Neural crest cell (in vitro differentiated cells): ENCODE measurements around the gene ATP9A. TPM values are rescaled to one million over a fixed set of nuclear protein-coding genes. Genes with fewer than 3 reads are reported as not detected.

Experiments
- DNase-seq: peaks from one replicate; pipeline ENCODE4 v3.0.0; 2021; ENCODE audit warnings: low read depth, mixed read lengths, low spot score
- H3K27ac Mint-ChIP-seq: one replicate; pipeline ENCODE4 v1.8.0; 2021; ENCODE audit warnings: mild to moderate bottlenecking, mixed read lengths; ENCODE audit not compliant: unreplicated experiment
- H3K27me3 Mint-ChIP-seq: 2 replicates; pipeline ENCODE4 v1.8.0; 2021; ENCODE audit warnings: low read depth, mild to moderate bottlenecking, mixed read lengths
- H3K36me3 Mint-ChIP-seq: 2 replicates; pipeline ENCODE4 v1.8.0; 2021; ENCODE audit warnings: low read depth, mild to moderate bottlenecking, mixed read lengths
- H3K4me1 Mint-ChIP-seq: 2 replicates; pipeline ENCODE4 v1.8.0; 2021; ENCODE audit warnings: mixed read lengths
- H3K4me3 Mint-ChIP-seq: one replicate; pipeline ENCODE4 v1.8.0; 2021; ENCODE audit warnings: mild to moderate bottlenecking, mixed read lengths
- H3K9me3 Mint-ChIP-seq: 2 replicates; pipeline ENCODE4 v1.8.0; 2021; ENCODE audit warnings: mixed read lengths
- total RNA-seq: library from RNA; stranded (reverse); gene quantifications from 2 replicates; pipeline ENCODE4 v1.2.1, GENCODE V29; 2021
- TF ChIP-seq, protein P1 (sequence below): fragments of 200-600 bp; sonication (generic); conservative IDR thresholded peaks from 2 replicates; pipeline ENCODE4 v1.5.0; 2021; ENCODE audit warnings: antibody characterized with exemption, mild to moderate bottlenecking

ATP9A gene
- total RNA-seq, 1 donor from 2014 or later: 39.0 TPM

DNA sequence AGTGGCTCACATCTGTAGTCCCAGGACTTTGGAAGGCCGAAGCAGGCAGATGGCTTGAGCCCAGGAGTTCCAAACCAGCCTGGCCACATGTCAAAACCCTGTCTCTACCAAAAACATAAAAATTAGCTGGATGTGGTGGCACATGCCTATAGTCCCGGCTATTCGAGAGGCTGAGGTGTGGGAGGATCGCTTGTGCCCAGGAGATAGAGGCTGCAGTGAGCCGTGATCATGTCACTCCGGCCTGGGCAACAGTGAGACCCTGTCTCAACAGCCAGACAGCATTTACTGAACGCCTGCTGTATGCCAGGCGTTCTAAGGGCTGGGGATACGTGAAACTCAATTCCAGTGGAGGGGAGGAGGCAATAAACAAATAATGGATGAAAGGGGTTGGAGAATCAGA is 69.9 kb downstream of the ATP9A start:
- H3K4me3 Mint-ChIP-seq: no peak overlapping the region
- H3K27ac Mint-ChIP-seq: peak overlapping the region; percentile 91
- TF ChIP-seq, protein P1, sequence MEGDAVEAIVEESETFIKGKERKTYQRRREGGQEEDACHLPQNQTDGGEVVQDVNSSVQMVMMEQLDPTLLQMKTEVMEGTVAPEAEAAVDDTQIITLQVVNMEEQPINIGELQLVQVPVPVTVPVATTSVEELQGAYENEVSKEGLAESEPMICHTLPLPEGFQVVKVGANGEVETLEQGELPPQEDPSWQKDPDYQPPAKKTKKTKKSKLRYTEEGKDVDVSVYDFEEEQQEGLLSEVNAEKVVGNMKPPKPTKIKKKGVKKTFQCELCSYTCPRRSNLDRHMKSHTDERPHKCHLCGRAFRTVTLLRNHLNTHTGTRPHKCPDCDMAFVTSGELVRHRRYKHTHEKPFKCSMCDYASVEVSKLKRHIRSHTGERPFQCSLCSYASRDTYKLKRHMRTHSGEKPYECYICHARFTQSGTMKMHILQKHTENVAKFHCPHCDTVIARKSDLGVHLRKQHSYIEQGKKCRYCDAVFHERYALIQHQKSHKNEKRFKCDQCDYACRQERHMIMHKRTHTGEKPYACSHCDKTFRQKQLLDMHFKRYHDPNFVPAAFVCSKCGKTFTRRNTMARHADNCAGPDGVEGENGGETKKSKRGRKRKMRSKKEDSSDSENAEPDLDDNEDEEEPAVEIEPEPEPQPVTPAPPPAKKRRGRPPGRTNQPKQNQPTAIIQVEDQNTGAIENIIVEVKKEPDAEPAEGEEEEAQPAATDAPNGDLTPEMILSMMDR: no peak
- DNase-seq: no peak
- H3K9me3 Mint-ChIP-seq: no peaks in the 10 kb centered on the region
- H3K36me3 Mint-ChIP-seq: no peaks in the 10 kb centered on the region
- H3K4me1 Mint-ChIP-seq: peaks cover 58% of the 10 kb centered on the region
- no peaks in the 10 kb centered on the region for H3K27me3 Mint-ChIP-seq

DNA sequence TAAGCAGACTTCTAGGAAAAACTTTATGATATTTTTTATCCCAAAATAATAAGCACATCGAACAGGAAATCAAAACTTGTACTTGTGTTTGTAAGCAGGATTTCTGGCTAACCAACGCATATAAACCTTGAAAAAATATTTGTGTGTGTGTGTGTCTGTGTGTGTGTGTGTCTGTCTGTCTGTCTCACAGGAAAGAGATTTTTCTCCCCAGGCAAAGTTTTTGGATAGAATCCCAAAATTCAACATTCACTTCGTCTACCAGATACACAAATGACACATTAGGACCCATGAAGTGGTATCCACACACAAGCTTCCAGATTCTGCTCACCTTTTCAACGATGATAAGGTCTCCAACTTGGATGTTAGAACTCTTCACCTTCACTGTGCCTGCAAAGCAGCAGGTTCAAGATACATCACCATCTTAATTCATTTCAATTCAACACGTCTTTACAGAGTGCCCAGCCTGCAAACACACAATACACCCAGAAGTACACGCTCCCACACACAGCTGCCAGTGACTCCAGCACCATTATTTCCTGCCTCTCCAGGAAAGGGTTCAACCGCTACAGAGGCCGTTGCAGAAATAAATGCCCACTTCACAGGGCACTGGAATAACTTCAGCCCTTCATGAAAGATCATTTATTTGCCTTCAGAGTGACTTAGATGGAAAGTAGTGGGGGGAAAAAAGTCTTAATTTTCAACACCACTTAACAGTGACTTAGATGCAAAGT is 70.9 kb downstream of the ATP9A start:
- H3K4me3 Mint-ChIP-seq: no peak overlapping the region
- no peaks in the 10 kb centered on the region for H3K9me3 Mint-ChIP-seq
- H3K27ac Mint-ChIP-seq: peak overlapping the region; percentile 27
- peaks cover 48% of the 10 kb centered on the region for H3K4me1 Mint-ChIP-seq
- DNase-seq: no peak
- peaks cover under 1% of the 10 kb centered on the region for H3K36me3 Mint-ChIP-seq
- TF ChIP-seq, protein P1: no peak
- H3K27me3 Mint-ChIP-seq: no peaks in the 10 kb centered on the region

DNA sequence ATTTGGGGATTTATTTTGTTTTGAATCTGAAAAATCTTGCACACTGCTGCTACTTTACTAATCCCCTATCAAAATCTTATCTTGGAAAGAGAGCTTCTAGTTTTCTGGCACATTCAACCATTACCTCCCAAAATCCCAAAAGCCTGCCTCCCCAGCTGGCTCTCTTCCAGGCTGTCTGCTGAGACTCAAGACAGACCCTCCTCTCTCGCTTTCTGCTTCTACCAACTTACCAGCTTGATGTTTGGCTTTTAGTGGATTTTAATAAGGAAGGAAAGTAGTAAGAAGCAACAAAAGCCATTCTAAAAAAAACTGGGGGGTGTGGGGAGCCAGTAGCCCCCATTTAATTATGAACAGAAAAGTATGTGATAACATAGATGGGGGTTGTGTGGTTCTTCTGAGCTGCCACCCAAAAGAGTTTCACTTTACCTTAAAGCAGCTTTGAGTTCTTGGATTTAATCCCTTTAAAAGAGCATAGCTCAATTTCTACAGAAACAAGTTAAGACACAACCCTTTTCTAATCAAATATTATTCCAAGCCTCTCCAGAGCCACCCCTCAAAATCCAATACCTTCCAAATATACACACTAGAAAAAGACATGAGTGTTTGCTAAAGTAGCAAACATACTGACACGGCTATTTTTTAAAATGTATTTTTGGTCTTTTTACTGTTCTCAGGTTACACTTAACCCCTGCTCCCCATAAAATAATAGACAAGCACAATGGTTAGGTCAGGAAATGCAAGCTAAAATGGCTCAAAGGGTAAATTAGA is 71.7 kb downstream of the ATP9A start:
- TF ChIP-seq, protein P1: no peak
- peaks cover 44% of the 10 kb centered on the region for H3K4me1 Mint-ChIP-seq
- no peaks in the 10 kb centered on the region for H3K9me3 Mint-ChIP-seq
- H3K27me3 Mint-ChIP-seq: no peaks in the 10 kb centered on the region
- peaks cover 7% of the 10 kb centered on the region for H3K36me3 Mint-ChIP-seq
- peak overlapping the region; percentile 59 for H3K4me3 Mint-ChIP-seq
- peak overlapping the region; percentile 93 for H3K27ac Mint-ChIP-seq
- DNase-seq: no peak

DNA sequence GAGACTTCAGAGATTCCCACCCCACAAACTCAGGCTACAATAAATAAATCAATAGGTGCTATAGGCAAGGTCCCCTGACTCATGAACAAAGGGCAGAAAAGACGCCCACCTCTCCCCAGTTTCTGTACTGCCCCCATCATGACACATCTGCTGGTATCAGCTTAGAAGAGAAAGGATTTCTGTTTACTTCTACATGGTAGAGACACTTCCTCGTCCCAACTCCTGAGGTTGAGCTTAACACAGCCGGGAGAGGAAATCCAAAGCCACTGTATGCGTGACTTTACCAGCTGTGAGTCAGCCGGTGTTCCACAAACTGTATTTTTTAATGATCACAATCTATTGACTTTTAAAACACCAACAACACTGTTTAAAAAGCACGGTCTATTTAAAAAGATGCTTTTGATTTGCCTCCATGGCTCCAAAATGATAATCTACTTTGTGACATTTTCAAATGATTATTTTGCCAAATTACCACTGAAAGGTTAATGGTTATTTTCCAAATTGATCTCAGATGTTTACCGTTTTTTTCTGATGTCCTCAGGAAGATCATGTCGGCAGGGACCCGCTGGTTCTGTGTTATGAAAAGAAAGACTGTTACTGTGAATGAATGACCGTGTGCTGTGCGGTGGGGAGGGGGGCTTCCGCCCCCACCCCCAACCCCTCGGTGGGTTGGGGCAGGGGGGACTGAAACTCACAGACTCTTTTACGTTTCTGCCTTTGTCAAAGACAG is 72.5 kb downstream of the ATP9A start:
- Mint-ChIP-seq H3K9me3 (no peaks in the 10 kb centered on the region), H3K4me3 (peak overlapping the region; percentile 59), H3K36me3 (peaks cover 7% of the 10 kb centered on the region), H3K27ac (peak overlapping the region; percentile 93), H3K4me1 (peaks cover 37% of the 10 kb centered on the region), H3K27me3 (no peaks in the 10 kb centered on the region)
- no peak for DNase-seq
- TF ChIP-seq, protein P1: no peak

DNA sequence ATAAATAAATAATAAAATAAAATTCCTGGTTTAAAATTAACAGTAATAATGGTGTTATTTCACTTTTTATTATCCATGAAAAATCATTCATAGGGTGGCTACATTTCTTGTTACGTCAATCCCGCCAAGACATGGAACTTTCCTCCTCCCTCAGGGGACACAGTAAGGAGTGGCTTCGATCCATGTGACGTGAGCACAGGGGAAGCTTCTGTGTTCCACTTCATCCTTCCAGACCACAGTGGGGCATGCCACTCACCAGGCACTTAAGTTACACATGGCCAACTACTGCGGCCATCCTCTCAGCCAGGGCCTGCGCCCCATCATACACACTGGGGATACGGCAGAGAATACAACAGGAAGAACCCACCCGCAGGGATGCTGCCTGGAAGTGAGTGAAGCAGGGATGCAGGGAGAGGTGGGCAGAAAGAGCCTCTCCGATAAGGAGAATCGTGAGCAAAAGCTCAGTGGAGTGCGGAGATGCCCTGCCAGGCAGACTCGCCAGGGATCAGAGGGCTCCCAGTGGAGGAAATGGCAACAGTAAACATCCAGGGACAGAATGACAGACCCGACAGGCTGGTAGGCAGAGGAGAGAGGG is 75.3 kb downstream of the ATP9A start:
- TF ChIP-seq, protein P1: no peak
- no peak for DNase-seq
- no peak overlapping the region for H3K27ac Mint-ChIP-seq
- H3K27me3 Mint-ChIP-seq: no peaks in the 10 kb centered on the region
- no peaks in the 10 kb centered on the region for H3K9me3 Mint-ChIP-seq
- H3K4me3 Mint-ChIP-seq: no peak overlapping the region
- peaks cover 7% of the 10 kb centered on the region for H3K36me3 Mint-ChIP-seq
- H3K4me1 Mint-ChIP-seq: peaks cover 35% of the 10 kb centered on the region
